OCI-LY3 (cell line): ENCODE measurements around the gene GALNTL6.

ENCODE experiments used
- H2AFZ ChIP-seq: fragments of 200-600, 300-600 bp; shearing (Covaris generic); 2 replicates; pipeline ENCODE4 v1.6.0; 2014; ENCODE audit warnings: antibody characterized with exemption, low read depth, low read length
- H3K27ac ChIP-seq: fragments of 200-600, 300-600 bp; sonication (generic); 2 replicates; pipeline ENCODE4 v1.5.1; 2014; ENCODE audit warnings: mild to moderate bottlenecking, low read length, moderate library complexity, mixed read lengths
- H3K27me3 ChIP-seq: fragments of 200-600, 300-600 bp; sonication (generic); 2 replicates; pipeline ENCODE4 v1.6.1; 2014; ENCODE audit warnings: low read depth, low read length, mixed read lengths
- H3K36me3 ChIP-seq: fragments of 200-600, 300-600 bp; sonication (generic); replicated peaks from 2 replicates; pipeline ENCODE3; 2014; ENCODE audit warnings: low read depth, low read length, mixed read lengths
- H3K4me1 ChIP-seq: fragments of 300-600, 200-600 bp; sonication (generic); 2 replicates; pipeline ENCODE4 v1.6.1; 2014; ENCODE audit warnings: low read length, mixed read lengths
- H3K4me2 ChIP-seq: fragments of 200-600, 300-600 bp; sonication (generic); 2 replicates; pipeline ENCODE4 v1.6.1; 2014; ENCODE audit warnings: low read length, mixed read lengths
- H3K4me3 ChIP-seq: fragments of 300-600, 200-600 bp; sonication (generic); 2 replicates; pipeline ENCODE4 v1.5.1; 2014; ENCODE audit warnings: antibody characterized with exemption, mild to moderate bottlenecking, low read length, moderate library complexity
- H3K79me2 ChIP-seq: fragments of 300-600, 200-600 bp; shearing (Covaris generic); 2 replicates; pipeline ENCODE4 v1.6.1; 2014; ENCODE audit warnings: mild to moderate bottlenecking, low read length, mixed read lengths
- H3K9ac ChIP-seq: fragments of 300-600, 200-600 bp; shearing (Covaris generic); 2 replicates; pipeline ENCODE4 v1.6.0; 2014; ENCODE audit warnings: mild to moderate bottlenecking, low read length, moderate library complexity
- H3K9me3 ChIP-seq: fragments of 200-600, 300-600 bp; shearing (Covaris generic); 2 replicates; pipeline ENCODE4 v1.6.1; 2014; ENCODE audit warnings: low read length, mixed read lengths; ENCODE audit not compliant: insufficient read depth
- H4K20me1 ChIP-seq: fragments of 200-600, 300-600 bp; sonication (generic); 2 replicates; pipeline ENCODE4 v1.6.1; 2016; ENCODE audit warnings: low read length, mixed read lengths; ENCODE audit not compliant: insufficient read depth
- EZH2phosphoT487 ChIP-seq: fragments of 200-600 bp; shearing (Covaris generic); IDR thresholded peaks from 2 replicates; pipeline ENCODE4 v1.6.1; 2018; ENCODE audit warnings: antibody characterized with exemption, mixed run types, low read depth
- TF ChIP-seq, protein P1 (sequence below): fragments of 200-600, 300-600 bp; sonication (generic); IDR thresholded peaks from 2 replicates; pipeline ENCODE4 v1.5.1; 2014; ENCODE audit warnings: antibody characterized with exemption, low read length, low read depth

The GALNTL6 gene

DNA sequence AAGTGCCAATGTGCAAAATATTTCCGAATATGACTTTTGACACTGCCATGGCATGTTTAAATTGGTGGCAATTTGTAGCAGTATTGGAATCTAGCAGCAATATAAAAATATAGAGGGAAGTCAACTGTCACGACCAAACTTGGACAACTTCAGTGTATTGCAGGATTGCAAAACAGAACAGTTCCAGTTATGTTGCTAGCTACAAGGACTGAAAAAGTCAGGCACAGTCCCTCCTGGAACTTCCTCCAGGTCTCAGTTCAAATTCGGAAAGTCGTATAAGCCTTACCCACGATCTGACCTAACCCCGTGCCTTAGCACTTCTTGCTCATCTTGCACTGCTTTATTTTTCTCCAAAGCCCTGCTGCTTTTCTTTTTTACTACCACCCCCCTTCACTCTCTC is 965.4 kb downstream of the GALNTL6 start:
- no peak overlapping the region for H3K27ac ChIP-seq
- no peak overlapping the region for H3K9ac ChIP-seq
- H3K27me3 ChIP-seq, result no peaks in the 10 kb centered on the region
- H3K79me2 ChIP-seq, result no peaks in the 10 kb centered on the region
- H3K36me3 ChIP-seq, result no peaks in the 10 kb centered on the region
- no peak overlapping the region for H3K4me2 ChIP-seq
- H4K20me1 ChIP-seq, result no peaks in the 10 kb centered on the region
- H2AFZ ChIP-seq, result no peak overlapping the region
- no peaks in the 10 kb centered on the region for H3K9me3 ChIP-seq
- TF ChIP-seq, protein P1, sequence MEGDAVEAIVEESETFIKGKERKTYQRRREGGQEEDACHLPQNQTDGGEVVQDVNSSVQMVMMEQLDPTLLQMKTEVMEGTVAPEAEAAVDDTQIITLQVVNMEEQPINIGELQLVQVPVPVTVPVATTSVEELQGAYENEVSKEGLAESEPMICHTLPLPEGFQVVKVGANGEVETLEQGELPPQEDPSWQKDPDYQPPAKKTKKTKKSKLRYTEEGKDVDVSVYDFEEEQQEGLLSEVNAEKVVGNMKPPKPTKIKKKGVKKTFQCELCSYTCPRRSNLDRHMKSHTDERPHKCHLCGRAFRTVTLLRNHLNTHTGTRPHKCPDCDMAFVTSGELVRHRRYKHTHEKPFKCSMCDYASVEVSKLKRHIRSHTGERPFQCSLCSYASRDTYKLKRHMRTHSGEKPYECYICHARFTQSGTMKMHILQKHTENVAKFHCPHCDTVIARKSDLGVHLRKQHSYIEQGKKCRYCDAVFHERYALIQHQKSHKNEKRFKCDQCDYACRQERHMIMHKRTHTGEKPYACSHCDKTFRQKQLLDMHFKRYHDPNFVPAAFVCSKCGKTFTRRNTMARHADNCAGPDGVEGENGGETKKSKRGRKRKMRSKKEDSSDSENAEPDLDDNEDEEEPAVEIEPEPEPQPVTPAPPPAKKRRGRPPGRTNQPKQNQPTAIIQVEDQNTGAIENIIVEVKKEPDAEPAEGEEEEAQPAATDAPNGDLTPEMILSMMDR, result no peak
- no peak for TF ChIP-seq EZH2phosphoT487
- H3K4me1 ChIP-seq, result peaks cover 4% of the 10 kb centered on the region; the same call in 1 of the 2 replicates
- H3K4me3 ChIP-seq, result no peak overlapping the region

DNA sequence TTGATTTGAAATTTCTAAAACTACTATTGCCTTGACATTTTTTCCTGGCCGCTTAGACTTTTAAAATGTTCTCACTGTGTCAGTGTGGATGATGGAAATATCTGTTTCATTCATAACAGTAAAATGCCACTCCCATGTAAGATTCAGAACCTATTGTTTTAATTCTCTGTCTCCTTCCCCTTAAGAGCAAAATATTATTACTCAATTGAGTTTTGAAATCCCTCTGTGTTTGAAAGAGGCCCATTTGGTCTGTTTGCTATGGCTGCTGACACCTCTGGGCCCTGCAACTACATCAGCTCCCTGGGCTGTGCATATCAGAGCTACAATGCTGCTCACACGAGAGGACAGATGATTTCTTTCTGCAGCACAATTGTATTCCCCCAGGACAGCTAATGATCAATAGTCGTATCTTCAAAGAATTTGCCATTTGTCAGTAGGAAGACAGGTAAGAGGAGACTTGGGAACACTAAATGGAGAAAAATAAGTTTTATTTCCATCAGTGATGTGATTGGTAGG is 967.4 kb downstream of the GALNTL6 start:
- Histone ChIP-seq H3K4me3 (no peak overlapping the region), H2AFZ (no peak overlapping the region), H3K4me2 (no peak overlapping the region), H4K20me1 (no peaks in the 10 kb centered on the region), H3K36me3 (no peaks in the 10 kb centered on the region), H3K9ac (no peak overlapping the region), H3K9me3 (no peaks in the 10 kb centered on the region), H3K27ac (no peak overlapping the region), H3K27me3 (no peaks in the 10 kb centered on the region), H3K4me1 (no peaks in the 10 kb centered on the region), H3K79me2 (no peaks in the 10 kb centered on the region)
- no peak for TF ChIP-seq EZH2phosphoT487
- TF ChIP-seq, protein P1, result no peak

DNA sequence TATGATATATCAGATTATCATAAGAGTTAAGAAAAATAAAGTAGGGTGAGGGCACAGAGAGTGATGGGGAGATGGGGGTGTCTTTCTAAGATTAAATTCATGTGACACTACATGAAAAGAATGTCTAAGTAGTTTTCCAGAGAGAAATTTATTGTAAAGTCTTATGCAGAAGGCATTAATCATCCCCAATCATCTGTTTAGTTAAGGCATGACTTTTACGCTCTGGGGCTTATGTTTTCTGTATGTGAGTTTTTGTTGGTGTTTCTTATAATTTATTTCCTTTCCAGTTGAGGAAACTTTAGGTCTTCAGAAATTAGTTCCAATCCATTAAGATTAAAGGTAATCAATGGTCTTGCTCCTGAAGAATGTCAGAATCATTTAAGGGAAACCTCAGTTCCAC is 972.4 kb downstream of the GALNTL6 start:
- Histone ChIP-seq H3K36me3 (no peaks in the 10 kb centered on the region), H3K4me3 (no peak overlapping the region), H3K27me3 (no peaks in the 10 kb centered on the region), H3K9ac (no peak overlapping the region), H3K27ac (no peak overlapping the region), H3K4me1 (peaks cover 19% of the 10 kb centered on the region), H4K20me1 (no peaks in the 10 kb centered on the region), H2AFZ (no peak overlapping the region), H3K9me3 (no peaks in the 10 kb centered on the region), H3K4me2 (no peak overlapping the region), H3K79me2 (no peaks in the 10 kb centered on the region)
- TF ChIP-seq EZH2phosphoT487, result no peak
- TF ChIP-seq, protein P1, result no peak

DNA sequence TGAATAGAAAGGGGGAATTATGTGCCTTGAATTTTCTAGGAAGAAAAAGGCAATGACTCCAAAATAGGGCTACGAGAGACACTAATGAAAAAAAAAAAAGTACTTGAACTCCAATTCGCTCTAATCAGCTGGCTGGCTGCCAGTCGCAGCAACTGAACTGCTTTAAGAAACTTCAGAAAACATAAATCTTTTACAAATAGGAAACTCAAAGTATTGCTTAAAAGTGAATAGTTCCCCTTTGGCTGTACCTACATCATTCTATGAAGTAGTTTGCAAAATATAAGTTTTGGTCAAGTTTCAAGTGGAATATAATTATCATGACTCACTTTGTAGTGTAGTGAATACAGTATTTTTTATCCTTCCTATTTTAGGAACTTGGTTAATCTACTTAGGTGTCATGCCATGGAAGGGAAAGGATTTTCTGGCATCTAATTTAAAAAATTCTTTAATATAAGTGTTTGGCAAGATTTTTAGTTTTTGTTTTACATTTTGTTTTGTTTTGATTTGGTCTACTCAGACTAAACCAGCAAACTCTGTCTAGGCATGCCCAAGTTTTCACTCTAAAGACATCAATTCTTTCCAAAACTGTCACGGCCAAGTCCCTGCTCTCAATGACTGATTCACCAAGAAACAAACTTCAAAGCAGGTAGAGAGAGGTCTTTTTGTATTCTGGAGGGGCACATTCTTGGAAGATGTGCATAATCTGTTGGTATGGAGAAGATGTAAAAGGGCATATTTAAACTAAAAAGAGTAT is 973.0 kb downstream of the GALNTL6 start:
- TF ChIP-seq, protein P1, result no peak
- TF ChIP-seq EZH2phosphoT487, result no peak
- Histone ChIP-seq H3K79me2 (no peaks in the 10 kb centered on the region), H4K20me1 (no peaks in the 10 kb centered on the region)

More for the DNA sequence above, 973.0 kb downstream of the GALNTL6 start:
- Histone ChIP-seq H3K4me2 (peak overlapping the region; percentile 29; the same call in 1 of the 2 replicates), H3K27ac (no peak overlapping the region), H2AFZ (no peak overlapping the region), H3K36me3 (no peaks in the 10 kb centered on the region), H3K9ac (no peak overlapping the region), H3K27me3 (no peaks in the 10 kb centered on the region), H3K4me3 (no peak overlapping the region), H3K9me3 (no peaks in the 10 kb centered on the region), H3K4me1 (peaks cover 19% of the 10 kb centered on the region)
